HG03097 (cell line): ENCODE results near the gene MIER1.

ENCODE experiments used
- ATAC-seq: cut with Tn5 transposase; IDR thresholded peaks from one replicate; pipeline ENCODE4 v1.9.1; 2021; ENCODE audit not compliant: unreplicated experiment, low FRiP score

MIER1 gene

DNA sequence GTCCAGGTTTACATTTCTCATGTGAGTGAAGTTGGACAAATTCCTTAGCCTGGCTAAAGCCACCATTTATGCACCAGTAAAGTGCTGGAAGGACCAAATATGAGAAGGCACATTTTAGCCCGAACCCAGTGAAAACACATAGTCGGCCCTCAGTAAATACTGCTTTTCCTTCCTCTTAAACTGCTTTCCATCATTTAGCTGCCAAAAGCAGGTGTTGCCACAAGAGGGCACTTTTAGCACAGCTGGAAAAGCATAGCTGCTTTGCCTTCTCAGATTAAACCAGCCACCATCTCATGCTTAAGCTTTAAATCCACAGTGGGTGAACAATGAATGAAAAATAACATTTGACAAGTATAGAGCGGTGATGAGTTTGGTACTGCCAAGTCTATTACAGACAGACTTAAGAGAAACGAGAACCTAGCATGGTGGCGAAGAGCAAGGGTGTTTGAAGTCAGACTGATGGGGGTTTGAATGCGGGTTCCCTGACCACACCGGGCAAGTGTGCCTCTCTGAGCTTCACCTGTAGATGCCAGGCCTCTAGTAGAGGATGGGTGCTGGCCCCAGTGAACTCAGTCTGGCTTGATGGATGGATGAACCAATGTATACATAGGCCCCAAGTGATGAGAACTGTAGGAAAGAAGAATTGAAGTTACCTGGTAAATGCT, 71.4 kb downstream of the MIER1 start:
- peak; percentile 71 for ATAC-seq

DNA sequence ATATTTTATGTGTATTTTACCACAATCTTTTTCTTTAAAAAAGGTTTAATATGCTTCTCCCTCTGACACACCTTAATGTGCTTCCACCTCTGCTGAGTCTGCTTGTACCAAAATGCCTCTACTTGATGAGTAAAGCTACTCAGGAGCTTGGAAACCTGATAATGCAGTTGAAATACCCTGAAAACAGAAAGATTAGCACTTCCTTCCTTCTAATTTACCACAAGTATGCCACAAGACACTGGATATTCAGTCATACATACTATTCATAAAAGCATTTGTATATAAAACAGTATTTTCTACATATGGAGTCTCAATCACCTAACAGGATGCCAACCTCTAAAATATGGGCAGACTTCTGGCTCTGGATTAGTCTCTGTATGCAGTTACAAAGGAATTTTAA, 74.2 kb downstream of the MIER1 start:
- ATAC-seq, result no peak

DNA sequence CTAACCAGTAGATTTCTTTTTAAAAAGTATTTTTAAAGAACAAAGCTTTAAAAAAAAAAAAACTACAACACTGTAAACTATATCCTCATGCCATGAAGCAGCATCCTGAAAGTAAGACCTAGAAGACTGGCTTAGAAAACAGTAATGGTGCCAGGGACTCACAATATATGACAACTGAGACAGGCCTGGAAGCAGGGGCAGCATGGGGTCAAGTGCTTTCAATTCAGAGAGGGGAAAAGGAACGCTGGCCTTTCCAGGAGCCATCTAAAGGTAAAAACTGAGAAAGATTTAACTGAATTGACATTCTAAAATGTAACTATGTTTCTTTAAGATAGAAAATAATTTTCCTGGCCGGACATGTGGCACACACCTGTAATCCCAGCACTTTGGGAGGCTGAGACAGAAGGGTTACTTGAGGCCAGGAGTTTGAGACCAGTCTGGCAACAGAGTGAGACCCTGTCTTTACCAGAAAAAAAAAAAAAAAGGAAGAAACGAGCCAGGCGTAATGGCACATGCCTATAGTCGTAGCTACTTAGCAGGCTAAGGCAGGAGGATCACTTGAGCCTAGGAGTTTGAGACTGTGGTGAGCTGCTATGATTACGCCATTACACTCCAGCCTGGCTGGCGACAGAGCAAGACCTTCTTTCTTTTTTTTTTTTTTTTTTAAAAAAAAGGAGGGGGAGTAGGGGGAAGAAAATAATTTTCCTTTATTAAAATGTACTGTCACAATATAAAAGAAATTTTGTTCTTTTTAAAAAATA, 75.0 kb downstream of the MIER1 start:
- ATAC-seq, result no peak

DNA sequence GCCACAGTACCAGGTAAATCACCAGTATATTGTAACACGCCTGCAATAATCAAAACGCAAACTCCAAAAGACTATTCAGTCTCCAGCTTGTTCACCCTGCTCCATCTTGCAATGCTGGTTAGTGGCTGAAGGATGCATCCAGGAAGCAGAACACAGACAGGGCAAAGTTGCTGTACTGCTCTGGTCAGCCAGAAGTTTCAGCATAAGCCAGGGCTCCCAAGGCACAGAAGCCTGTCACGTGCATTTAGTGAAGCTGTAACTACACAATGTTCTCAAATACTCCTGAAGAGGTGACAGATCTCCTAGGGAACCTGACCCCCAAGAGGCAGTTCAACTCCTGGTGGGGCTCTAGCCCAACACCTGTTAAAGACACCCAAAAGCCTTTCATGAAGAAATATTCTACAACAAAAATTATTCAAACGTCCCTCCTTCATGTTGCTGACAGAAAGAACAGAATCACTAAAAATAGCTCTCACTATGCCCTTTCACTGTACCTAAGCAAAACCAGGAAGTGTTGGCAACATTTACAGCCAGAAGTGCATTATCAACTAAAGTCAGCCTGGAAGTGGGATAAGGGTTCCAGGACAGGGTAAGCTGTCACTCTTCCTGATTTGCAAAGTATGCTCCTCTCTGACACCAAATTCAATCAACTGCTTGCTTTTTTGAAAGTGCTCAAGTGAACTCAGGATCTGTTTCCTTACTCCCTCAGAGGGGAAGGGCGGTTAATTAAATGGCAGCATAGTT, 77.1 kb downstream of the MIER1 start:
- ATAC-seq, result no peak

DNA sequence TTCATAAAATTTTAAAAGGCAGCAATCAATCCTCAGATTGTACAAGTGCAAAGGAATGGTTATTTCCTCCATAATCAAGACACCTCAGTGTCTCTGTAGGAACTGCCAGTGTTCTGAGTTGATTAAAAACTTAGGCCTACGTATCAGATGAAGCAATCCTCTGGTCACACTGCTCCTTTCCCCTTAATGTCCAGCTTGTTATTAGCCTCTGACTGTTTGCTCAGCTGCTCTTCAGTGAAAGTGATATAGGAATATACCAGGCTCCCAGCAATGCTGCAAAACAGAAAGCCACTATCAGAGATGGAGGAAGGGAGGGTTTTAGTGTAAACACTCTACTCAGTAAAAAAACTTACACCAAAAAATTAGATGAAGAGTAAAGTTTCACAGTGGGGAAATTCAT, 79.4 kb downstream of the MIER1 start:
- no peak for ATAC-seq

DNA sequence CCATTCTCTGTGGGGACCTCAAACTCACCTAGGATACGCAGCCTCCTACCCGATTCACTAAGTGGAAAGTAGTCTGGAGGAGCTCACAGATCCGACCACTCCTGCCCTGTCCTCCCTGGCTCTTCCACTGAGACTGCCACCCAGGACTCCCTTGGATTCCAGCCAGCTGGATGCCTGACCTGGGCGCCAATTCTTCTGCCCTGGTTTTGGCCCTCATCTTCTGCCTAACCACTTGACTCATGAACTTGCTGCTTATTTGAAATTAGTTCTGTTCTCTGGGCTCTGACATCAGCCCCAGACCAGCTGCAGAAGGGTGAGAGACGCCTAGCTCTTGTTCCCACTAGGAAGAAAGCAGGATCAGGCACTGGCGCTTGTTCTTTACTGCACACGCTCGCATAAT, 80.3 kb downstream of the MIER1 start:
- no peak for ATAC-seq

DNA sequence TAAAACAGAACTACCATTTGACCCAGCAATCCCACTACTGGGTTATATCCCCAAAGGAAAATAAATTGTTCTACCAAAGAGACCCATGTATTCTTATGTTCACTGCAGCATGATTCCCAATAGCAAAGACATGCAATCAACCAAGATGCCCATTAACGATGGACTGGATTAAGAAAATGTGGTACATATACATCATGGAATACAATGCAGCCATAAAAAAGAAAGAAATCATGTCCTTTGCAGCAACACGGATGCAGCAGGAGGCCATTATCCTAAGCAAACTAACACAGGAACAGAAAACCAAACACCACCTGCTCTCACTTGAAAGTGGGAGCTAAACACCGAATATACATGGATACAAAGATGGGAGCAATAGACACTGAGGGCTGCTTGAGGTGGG, 85.0 kb downstream of the MIER1 start:
- no peak for ATAC-seq

DNA sequence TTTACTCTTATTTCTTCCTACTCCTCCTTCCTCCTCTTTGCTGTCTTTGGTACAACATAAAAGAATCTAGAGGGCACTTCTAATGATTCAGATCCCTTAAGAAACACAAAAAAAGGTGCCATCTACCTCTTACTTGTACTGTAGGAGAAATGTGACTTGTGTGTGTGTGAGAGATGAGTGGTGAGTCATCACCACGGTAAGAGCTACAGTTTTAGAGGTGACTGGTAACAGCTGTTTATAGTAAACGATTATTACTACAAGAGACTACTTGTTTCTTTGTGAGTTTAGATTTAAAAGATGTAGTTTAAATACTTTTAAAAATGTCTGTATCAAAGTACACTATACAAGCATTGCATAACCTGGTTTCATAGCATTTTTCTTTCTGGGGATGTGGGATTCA, 88.8 kb downstream of the MIER1 start:
- no peak for ATAC-seq

DNA sequence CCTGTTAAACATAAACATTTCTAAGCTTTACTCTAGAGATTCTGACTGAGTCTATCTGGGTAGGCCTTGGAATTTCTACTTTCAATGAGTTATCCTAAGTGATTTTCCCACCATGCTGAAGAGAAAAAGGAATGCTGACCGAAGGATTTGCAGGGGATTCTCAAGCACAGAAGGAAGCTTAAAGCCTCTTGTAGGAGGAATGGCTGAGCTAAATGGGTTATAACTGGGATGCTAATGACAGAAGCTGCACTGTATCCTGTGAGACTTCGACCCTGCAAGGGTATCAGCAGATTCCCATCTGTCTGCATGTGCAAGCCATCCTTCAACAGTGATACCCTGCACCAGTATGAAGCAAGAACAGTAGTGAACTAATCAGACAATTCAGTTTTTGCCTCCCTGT, 93.8 kb downstream of the MIER1 start:
- ATAC-seq, result no peak

DNA sequence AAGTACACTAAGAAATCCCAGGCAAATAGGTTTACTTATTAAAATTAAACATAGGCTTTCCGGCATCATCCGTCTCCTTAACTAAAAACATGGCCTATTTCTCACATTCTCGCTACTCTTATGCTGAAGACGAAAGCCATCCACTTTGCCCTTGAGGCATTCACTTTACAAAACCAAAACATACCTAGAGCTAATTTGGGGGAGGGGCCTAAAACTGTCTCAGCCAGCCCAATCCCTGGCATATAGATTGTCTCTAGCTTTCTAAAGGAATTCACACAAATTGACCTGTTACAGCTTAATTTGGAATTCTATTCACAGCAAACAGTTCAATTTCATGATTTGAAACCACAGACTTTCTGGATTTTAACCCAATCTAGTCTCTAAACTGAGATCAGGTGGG, 94.3 kb downstream of the MIER1 start:
- ATAC-seq, result no peak

DNA sequence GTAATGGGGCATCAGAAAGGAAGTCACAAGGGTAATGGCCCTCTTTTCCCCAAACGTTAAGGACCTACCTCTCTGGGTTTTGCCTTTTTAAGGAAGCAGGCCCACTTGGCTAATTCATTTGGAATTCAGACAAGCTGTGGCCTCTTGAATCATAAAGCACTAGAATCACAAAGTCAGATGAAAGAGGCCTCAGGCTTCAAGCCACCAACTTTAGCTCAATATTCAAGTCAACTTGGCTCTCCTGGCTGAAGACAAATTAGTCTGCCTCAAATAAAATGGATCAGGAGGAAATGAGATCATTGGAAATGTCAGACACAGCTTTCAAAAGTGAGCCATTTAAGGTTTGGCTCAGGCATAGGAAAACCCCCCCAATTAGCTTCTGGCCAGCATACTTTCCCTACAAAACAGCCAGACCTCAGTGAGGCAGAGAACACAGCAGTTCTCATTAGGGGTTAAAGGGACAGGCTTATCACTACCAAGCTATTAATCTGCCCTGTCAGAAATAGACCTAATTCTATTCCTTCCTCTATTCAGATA, 94.9 kb downstream of the MIER1 start:
- no peak for ATAC-seq

DNA sequence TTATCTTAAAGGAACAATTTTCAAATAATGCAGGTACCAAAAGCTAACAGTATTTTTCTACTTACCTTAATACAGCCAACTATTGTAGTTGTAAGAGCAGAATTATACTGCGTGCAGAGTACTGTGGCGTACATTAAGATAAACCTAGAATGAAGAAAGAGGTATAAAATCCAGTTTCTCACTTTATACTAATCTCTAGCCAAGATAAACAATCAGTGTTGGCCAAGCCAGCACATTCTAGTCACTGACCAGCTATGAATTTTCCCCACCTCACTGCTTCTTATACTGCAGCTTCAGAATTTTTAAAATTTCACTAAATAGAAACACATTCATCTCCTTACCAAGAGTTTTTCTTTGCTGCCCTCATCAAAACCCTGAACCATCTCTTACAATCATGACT, 95.5 kb downstream of the MIER1 start:
- ATAC-seq, result no peak

DNA sequence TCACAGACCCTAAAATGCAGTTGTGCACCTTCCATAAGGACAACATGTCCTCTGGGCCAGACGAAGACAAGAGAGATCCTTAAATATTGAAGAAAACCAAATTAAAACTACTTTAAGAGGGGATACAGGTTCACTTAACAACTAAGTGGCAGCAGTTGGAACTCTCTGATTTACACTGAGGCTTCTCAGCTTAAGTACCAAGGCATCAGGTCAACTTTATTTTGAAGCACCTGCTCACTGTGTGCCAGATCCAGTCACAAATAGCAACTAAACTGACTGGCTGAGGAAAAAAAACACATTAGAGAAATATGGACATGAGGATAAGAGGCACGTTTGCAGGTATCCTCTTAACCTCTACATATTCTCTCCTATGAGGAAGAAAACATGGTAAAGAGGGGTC, 96.0 kb downstream of the MIER1 start:
- ATAC-seq, result no peak

DNA sequence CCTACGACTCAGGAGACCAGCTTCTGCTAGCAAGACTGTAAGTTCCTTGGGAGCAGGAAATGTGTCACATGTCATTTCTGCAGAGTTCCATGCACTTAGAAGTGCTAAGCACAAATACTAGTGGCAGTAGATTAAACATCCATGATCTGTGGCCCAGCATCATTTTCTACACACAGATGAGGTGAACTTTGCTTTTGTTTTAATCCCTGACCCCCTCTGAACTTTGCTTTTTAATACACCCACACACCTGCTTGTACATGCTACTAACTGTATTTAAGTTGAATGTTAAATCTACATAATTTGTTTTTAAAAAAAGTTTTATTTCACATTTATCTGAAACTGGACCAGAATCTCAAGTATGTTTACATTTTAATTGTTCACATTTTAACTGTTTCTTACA, 104.7 kb downstream of the MIER1 start:
- ATAC-seq, result no peak

DNA sequence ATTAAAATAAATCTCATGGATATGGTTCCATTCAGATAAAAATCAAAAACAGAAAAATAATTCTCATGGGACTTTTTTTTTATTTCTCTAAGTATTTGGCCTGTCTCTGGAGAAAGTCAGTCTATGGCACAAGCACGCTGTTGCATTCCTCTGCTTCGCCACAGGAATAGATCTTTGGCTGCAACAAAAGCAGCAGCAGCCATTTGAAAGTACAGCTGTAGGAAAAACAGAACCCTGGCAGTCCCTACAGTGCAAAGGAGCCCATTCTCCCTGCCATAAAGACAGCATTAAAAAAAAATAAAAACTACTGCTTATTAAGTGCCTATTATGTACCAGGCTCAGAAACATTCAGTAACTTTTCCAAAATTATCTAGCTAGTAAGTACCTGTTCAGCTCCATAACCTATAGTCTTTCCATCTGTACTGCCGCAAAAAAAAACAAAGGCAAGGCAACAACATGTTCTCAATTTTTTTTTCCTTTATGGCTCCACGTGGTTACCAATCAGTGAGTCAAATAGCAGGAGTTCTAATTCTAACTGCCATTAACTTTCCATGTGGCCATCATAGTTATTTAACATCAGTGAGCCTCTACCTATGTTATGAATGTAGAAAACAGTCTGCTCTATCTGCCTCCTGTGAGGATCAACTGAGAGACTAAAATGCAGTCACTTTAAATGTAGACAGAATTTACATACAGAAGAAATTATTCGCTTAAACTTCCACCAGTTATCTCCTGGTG, 106.5 kb downstream of the MIER1 start:
- no peak for ATAC-seq

DNA sequence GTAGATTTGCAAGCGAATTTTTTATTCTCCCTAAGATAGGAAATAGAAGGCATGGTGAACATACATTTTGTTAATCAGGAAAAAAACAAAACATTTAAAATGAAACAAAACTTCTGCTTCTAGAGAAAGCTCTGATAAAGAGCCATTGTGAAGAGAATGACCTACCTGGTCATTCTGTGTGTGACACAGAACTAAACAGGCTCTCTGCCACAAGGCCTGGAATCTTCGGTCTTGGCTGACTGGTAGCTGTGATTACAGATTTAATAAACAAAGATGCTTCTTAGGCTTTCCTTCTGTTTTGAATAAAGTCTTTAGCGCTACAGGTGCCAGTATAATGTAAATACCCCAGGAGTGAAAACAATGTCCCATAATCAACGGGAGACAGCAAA, 107.1 kb downstream of the MIER1 start:
- ATAC-seq, result no peak
